ENCODE data around the gene MEDAG.

GRCh38 chr13:30869491-30869890 lies 36.6 kb upstream of the MEDAG start:
- TF ChIP-seq CTCF (conservative IDR thresholded peaks at IDR 0.05), result no peak
- TF ChIP-seq EZH2 (IDR thresholded peaks at IDR 0.05; ENCODE audit: low read depth), result no peak

Data from PC-9 (cell line).